NOMO-1 treated with DMSO at 0.1 percent for 48 hours (cell line): ENCODE data around the gene CTNNBL1.

Source experiments
- DNase-seq: peaks from one replicate; lab custom pipeline; 2025; ENCODE audit not compliant: unreplicated experiment; lab: John Stamatoyannopoulos, UW

The CTNNBL1 gene

GRCh38 chr20:37895166-37895565, 201.3 kb downstream of the CTNNBL1 start:
- DNase-seq, result no peak

GRCh38 chr20:37896932-37897548, 203.2 kb downstream of the CTNNBL1 start:
- no peak for DNase-seq

GRCh38 chr20:37898233-37899104, 204.6 kb downstream of the CTNNBL1 start:
- DNase-seq, result no peak

- no peak for DNase-seq
Observed at GRCh38 chr20:37899105-37900045, 205.5 kb downstream of the CTNNBL1 start.

- peak; percentile 40 for DNase-seq
Observed at GRCh38 chr20:37901240-37901639, 207.4 kb downstream of the CTNNBL1 start.

- DNase-seq, result peak; percentile 67
Observed at GRCh38 chr20:37901654-37902503, 208.0 kb downstream of the CTNNBL1 start.

- no peak for DNase-seq
Observed at GRCh38 chr20:37902504-37903313, 208.9 kb downstream of the CTNNBL1 start, which contains the start of gene VSTM2L. VSTM2L (plus strand) TSS chr20:37903127; CDS start chr20:37903351, 224 bp downstream.

GRCh38 chr20:37903317-37904007, 209.6 kb downstream of the CTNNBL1 start:
- DNase-seq, result no peak

GRCh38 chr20:37904008-37904642, 210.3 kb downstream of the CTNNBL1 start:
- DNase-seq, result no peak

- no peak for DNase-seq
Observed at GRCh38 chr20:37904845-37905373, 211.1 kb downstream of the CTNNBL1 start.

- no peak for DNase-seq
Observed at GRCh38 chr20:37905671-37906613, 212.1 kb downstream of the CTNNBL1 start.

- no peak for DNase-seq
Observed at GRCh38 chr20:37907330-37907676, 213.5 kb downstream of the CTNNBL1 start.

GRCh38 chr20:37907677-37908401, 214.0 kb downstream of the CTNNBL1 start:
- DNase-seq, result no peak

GRCh38 chr20:37911261-37911660, 217.4 kb downstream of the CTNNBL1 start:
- DNase-seq, result no peak

- peak; percentile 16 for DNase-seq
Observed at GRCh38 chr20:37911838-37912281, 218.0 kb downstream of the CTNNBL1 start.

- DNase-seq, result no peak
Observed at GRCh38 chr20:37912874-37913273, 219.0 kb downstream of the CTNNBL1 start.
